Naive thymus-derived CD4-positive, alpha-beta T cell (primary cell): ENCODE results near the gene OPA3. TPM values are rescaled to one million over a fixed set of nuclear protein-coding genes. Genes with fewer than 3 reads are reported as not detected.

Experiments
- ATAC-seq: fragments of 150-1000 bp; cut with Tn5 transposase; 2 replicates; pipeline ENCODE4 v1.10.0; 2021; ENCODE audit warnings: mild to moderate bottlenecking, moderate library complexity
- CTCF ChIA-PET: fragments of 350-600 bp; sonication (Branson Sonifier 250); formaldehyde crosslinking; loops from one replicate; lab custom pipeline; 2021; ENCODE audit warnings: antibody characterized with exemption; lab: Charles Lee
- POLR2A ChIA-PET: fragments of 350-600 bp; sonication (Branson Sonifier 250); formaldehyde crosslinking; loops from one replicate; lab custom pipeline; 2021; ENCODE audit warnings: antibody characterized with exemption, inconsistent platforms; lab: Charles Lee
- DNase-seq, 9 donors: peaks; one replicate each; pipeline versions ENCODE4 v3.0.0 to v3.0.0-alpha.2; 2020 to 2022; ENCODE audit warnings: mixed read lengths in 1 of 9
- H3K27ac ChIP-seq: one replicate; pipeline ENCODE4 v1.7.0; 2013; ENCODE audit warnings: mild to moderate bottlenecking, low read depth, low read length, moderate library complexity
- H3K27me3 ChIP-seq, 2 donors: one replicate each; pipeline ENCODE4 v1.7.0; 2013; ENCODE audit warnings: low read length in 2 of 2, mild to moderate bottlenecking in 2 of 2, moderate library complexity in 2 of 2; ENCODE audit not compliant: control insufficient read depth in 2 of 2, insufficient read depth in 2 of 2
- H3K36me3 ChIP-seq, 3 experiments: 1 replicate in 2 of 3; 2 replicates in 1 of 3; pipeline ENCODE4 v1.7.0; 2013; ENCODE audit warnings: low read length in 3 of 3, mild to moderate bottlenecking in 3 of 3, moderate library complexity in 1 of 3; ENCODE audit not compliant: insufficient read depth in 3 of 3, control insufficient read depth in 2 of 3
- H3K4me1 ChIP-seq, 2 donors: one replicate each; pipeline ENCODE4 v1.7.0; 2013; ENCODE audit warnings: low read length in 2 of 2, mild to moderate bottlenecking in 2 of 2, moderate library complexity in 1 of 2; ENCODE audit not compliant: control insufficient read depth in 2 of 2, insufficient read depth in 2 of 2
- H3K4me3 ChIP-seq: 2 replicates; pipeline ENCODE4 v1.7.0; 2013; ENCODE audit warnings: mild to moderate bottlenecking, low read length
- H3K9me3 ChIP-seq, 3 experiments: 1 replicate in 2 of 3; 2 replicates in 1 of 3; pipeline ENCODE4 v1.7.0; 2013; ENCODE audit warnings: low read length in 3 of 3; ENCODE audit not compliant: control insufficient read depth in 2 of 3
- H3K27ac Mint-ChIP-seq, 9 donors: one replicate each; pipeline ENCODE4 v1.8.0; 2020 to 2022; ENCODE audit warnings: mixed read lengths in 9 of 9, mild to moderate bottlenecking in 8 of 9, moderate library complexity in 5 of 9, inconsistent platforms in 2 of 9
- H3K27me3 Mint-ChIP-seq, 5 donors: one replicate each; pipeline ENCODE4 v1.8.0; 2021 to 2022; ENCODE audit warnings: mixed read lengths in 5 of 5, mild to moderate bottlenecking in 1 of 5
- H3K36me3 Mint-ChIP-seq, 5 donors: one replicate each; pipeline ENCODE4 v1.8.0; 2020 to 2022; ENCODE audit warnings: mixed read lengths in 5 of 5, mild to moderate bottlenecking in 3 of 5, inconsistent platforms in 1 of 5
- H3K4me1 Mint-ChIP-seq, 7 donors: one replicate each; pipeline ENCODE4 v1.8.0; 2020 to 2022; ENCODE audit warnings: mixed read lengths in 7 of 7, mild to moderate bottlenecking in 3 of 7, inconsistent platforms in 1 of 7
- H3K4me3 Mint-ChIP-seq, 10 donors: one replicate each; pipeline ENCODE4 v1.8.0; 2020 to 2022; ENCODE audit warnings: mild to moderate bottlenecking in 10 of 10, mixed read lengths in 10 of 10, moderate library complexity in 6 of 10, inconsistent platforms in 2 of 10
- H3K9me3 Mint-ChIP-seq, 11 donors: one replicate each; pipeline ENCODE4 v1.8.0; 2020 to 2022; ENCODE audit warnings: mixed read lengths in 11 of 11, mild to moderate bottlenecking in 4 of 11, inconsistent platforms in 1 of 11, moderate library complexity in 1 of 11
- intact Hi-C, 2 donors: fragments of 100-400 bp; cut with micrococcal nuclease; formaldehyde crosslinking; loops; one replicate each; pipeline ENCODE4 v1.15.1; 2023
- polyA plus RNA-seq, 2 donors: library from polyadenylated mRNA; unstranded; fragments of 300-500 nt; fragmentation: Illumina TruSeq; gene quantifications; one replicate each; pipeline ENCODE4 v1.2.3, GENCODE V29; 2021
- total RNA-seq, 6 experiments: library from RNA in 5 of 6; stranded (reverse) in 5 of 6; gene quantifications; 1 replicate in 5 of 6; 2 replicates in 1 of 6; pipeline ENCODE4 v1.2.3 and lab custom pipeline; 2021 to 2026

OPA3 gene
- total and polyA plus RNA-seq, 7 experiments from 2014 or later: 7.8 to 26.1 (median 9.1) TPM

GRCh38 chr19:45591638-45592005 is 7.0 kb upstream of the OPA3 start:
- Mint-ChIP-seq H3K9me3 (peaks cover 0 to under 1% (median 0%) of the 10 kb centered on the region in 11 donors), H3K36me3 (peaks cover 0 to 6% (median 0%) of the 10 kb centered on the region in 5 donors), H3K27me3 (peaks cover 29 to 59% (median 48%) of the 10 kb centered on the region in 5 donors), H3K27ac (no peak overlapping the region), H3K4me1 (peaks cover 0 to 14% (median 4%) of the 10 kb centered on the region in 7 donors), H3K4me3 (no peak overlapping the region)
- Histone ChIP-seq H3K4me1 (no peaks in the 10 kb centered on the region), H3K9me3 (no peaks in the 10 kb centered on the region), H3K27ac (no peak overlapping the region), H3K36me3 (no peaks in the 10 kb centered on the region), H3K27me3 (no peaks in the 10 kb centered on the region), H3K4me3 (no peak overlapping the region)
- DNase-seq (no peak), ATAC-seq (no peak)
- ChIA-PET POLR2A (no interaction called here), CTCF (no interaction called here)
- intact Hi-C loops: loop anchor here in 1 of 2 donors (1.0 kb wide), 1 partner anchor 52 kb away; no protein-coding TSS in a partner anchor

- no peaks in the 10 kb centered on the region for H3K4me1 ChIP-seq
- ChIA-PET CTCF (no interaction called here), POLR2A (no interaction called here)
- H3K27ac ChIP-seq: no peak overlapping the region
- ATAC-seq (peak; percentile 60), DNase-seq (peak in 3 of 9 donors; percentile 21 to 49 (median 26))
- H3K9me3 ChIP-seq: no peaks in the 10 kb centered on the region
- no peak overlapping the region for H3K4me3 ChIP-seq
- H3K9me3 Mint-ChIP-seq: no peaks in the 10 kb centered on the region
- peaks cover 0 to 6% (median 0%) of the 10 kb centered on the region in 5 donors for H3K36me3 Mint-ChIP-seq
- peak overlapping the region in 1 of 10 donors; percentile 45 for H3K4me3 Mint-ChIP-seq
- no peaks in the 10 kb centered on the region for H3K27me3 ChIP-seq
- H3K27ac Mint-ChIP-seq: no peak overlapping the region
- intact Hi-C loops: loop anchor here in 1 of 2 donors (1.0 kb wide), 1 partner anchor 52 kb away; no protein-coding TSS in a partner anchor
- peaks cover 0 to 14% (median 4%) of the 10 kb centered on the region in 7 donors for H3K4me1 Mint-ChIP-seq
- H3K27me3 Mint-ChIP-seq: peaks cover 24 to 54% (median 43%) of the 10 kb centered on the region in 5 donors
- no peaks in the 10 kb centered on the region for H3K36me3 ChIP-seq
These were observed 6.5 kb upstream of the OPA3 start for GRCh38 chr19:45591004-45591637.

- Histone ChIP-seq H3K4me3 (no peak overlapping the region), H3K36me3 (no peaks in the 10 kb centered on the region), H3K27ac (no peak overlapping the region), H3K9me3 (no peaks in the 10 kb centered on the region), H3K27me3 (no peaks in the 10 kb centered on the region), H3K4me1 (peaks cover under 1 to 2% of the 10 kb centered on the region in 2 donors)
- Mint-ChIP-seq H3K4me3 (no peak overlapping the region), H3K27me3 (peaks cover 17 to 47% (median 36%) of the 10 kb centered on the region in 5 donors), H3K4me1 (peaks cover 0 to 14% (median 4%) of the 10 kb centered on the region in 7 donors), H3K9me3 (no peaks in the 10 kb centered on the region), H3K36me3 (peaks cover 0 to 6% (median 0%) of the 10 kb centered on the region in 5 donors), H3K27ac (no peak overlapping the region)
- ATAC-seq (no peak), DNase-seq (no peak)
- intact Hi-C loops: loop anchor here in 1 of 2 donors (1.0 kb wide), 1 partner anchor 53 kb away; no protein-coding TSS in a partner anchor
- POLR2A ChIA-PET: no interaction called here
- CTCF ChIA-PET: no interaction called here
These were observed 5.8 kb upstream of the OPA3 start for GRCh38 chr19:45590300-45591003.

GRCh38 chr19:45589768-45590167 is 5.2 kb upstream of the OPA3 start:
- Mint-ChIP-seq H3K4me3 (no peak overlapping the region), H3K27ac (peak overlapping the region in 1 of 9 donors; percentile 19), H3K4me1 (peaks cover 0 to 21% (median 6%) of the 10 kb centered on the region in 7 donors), H3K36me3 (peaks cover 0 to 6% (median 0%) of the 10 kb centered on the region in 5 donors), H3K9me3 (no peaks in the 10 kb centered on the region), H3K27me3 (peaks cover 15 to 45% (median 34%) of the 10 kb centered on the region in 5 donors)
- Histone ChIP-seq H3K36me3 (no peaks in the 10 kb centered on the region), H3K27me3 (no peaks in the 10 kb centered on the region), H3K27ac (no peak overlapping the region), H3K9me3 (no peaks in the 10 kb centered on the region), H3K4me1 (peaks cover 6% of the 10 kb centered on the region in 2 donors), H3K4me3 (no peak overlapping the region)
- intact Hi-C loops: no loop called here
- ChIA-PET POLR2A (no interaction called here), CTCF (no interaction called here)
- ATAC-seq (no peak), DNase-seq (no peak)

GRCh38 chr19:45587873-45588272 is 3.3 kb upstream of the OPA3 start:
- intact Hi-C loops: no loop called here
- Mint-ChIP-seq H3K27ac (no peak overlapping the region), H3K4me1 (peaks cover 5 to 26% (median 16%) of the 10 kb centered on the region in 7 donors), H3K27me3 (peaks cover 16 to 40% (median 34%) of the 10 kb centered on the region in 5 donors), H3K36me3 (peaks cover 0 to 6% (median 0%) of the 10 kb centered on the region in 5 donors), H3K4me3 (no peak overlapping the region), H3K9me3 (no peaks in the 10 kb centered on the region)
- no peak overlapping the region for H3K4me3 ChIP-seq
- CTCF ChIA-PET: no interaction called here
- H3K27me3 ChIP-seq: no peaks in the 10 kb centered on the region
- no peaks in the 10 kb centered on the region for H3K36me3 ChIP-seq
- H3K4me1 ChIP-seq: peaks cover 6 to 10% of the 10 kb centered on the region in 2 donors
- ATAC-seq (no peak), DNase-seq (no peak)
- POLR2A ChIA-PET: no interaction called here
- no peaks in the 10 kb centered on the region for H3K9me3 ChIP-seq
- no peak overlapping the region for H3K27ac ChIP-seq

GRCh38 chr19:45585158-45585577 is 566 bp upstream of the OPA3 start:
- Histone ChIP-seq H3K36me3 (peaks cover 0 to 8% (median 0%) of the 10 kb centered on the region in 3 experiments), H3K9me3 (no peaks in the 10 kb centered on the region), H3K4me3 (peak overlapping the region; percentile 85), H3K27ac (peak overlapping the region; percentile 99), H3K4me1 (peaks cover 6 to 10% of the 10 kb centered on the region in 2 donors), H3K27me3 (no peaks in the 10 kb centered on the region)
- no peak for ATAC-seq
- ChIA-PET POLR2A (interaction anchor here (1.0 to 1.1 kb wide), 2 partner anchors 46 to 89 kb away, joined by 3 read pairs; no protein-coding TSS in a partner anchor), CTCF (interaction anchor here (1.0 kb wide), 1 partner anchor 58 kb away, joined by 3 read pairs; no protein-coding TSS in a partner anchor)
- Mint-ChIP-seq H3K27me3 (peaks cover 12 to 15% (median 14%) of the 10 kb centered on the region in 5 donors), H3K9me3 (no peaks in the 10 kb centered on the region), H3K4me1 (peaks cover 0 to 28% (median 20%) of the 10 kb centered on the region in 7 donors), H3K27ac (peak overlapping the region; percentile 97 to 100 (median 99)), H3K4me3 (peak overlapping the region; percentile 90 to 99 (median 94)), H3K36me3 (peaks cover 0 to 18% (median 0%) of the 10 kb centered on the region in 5 donors)
- no peak for DNase-seq
- intact Hi-C loops: no loop called here
